ENCODE results near the gene PTPRD.

GRCh38 chr9:10026443-10026984 is 586.3 kb downstream of the PTPRD start:
- TF ChIP-seq POLR2AphosphoS5 (IDR thresholded peaks at IDR 0.05; ENCODE audit: borderline replicate concordance, low read depth, low read length) (no peak), EZH2 (IDR thresholded peaks at IDR 0.05) (no peak)
